HG03066 (cell line): ENCODE measurements around the gene RGL1.
"Not testable (repeated sequence)": the region's sequence is repeated elsewhere in the genome, so short reads cannot be mapped to it uniquely, and the experiment has no call there.

Source experiments
- ATAC-seq: cut with Tn5 transposase; IDR thresholded peaks from one replicate; pipeline ENCODE4 v1.9.1; 2021; ENCODE audit warnings: low read depth; ENCODE audit not compliant: unreplicated experiment

Gene RGL1

DNA sequence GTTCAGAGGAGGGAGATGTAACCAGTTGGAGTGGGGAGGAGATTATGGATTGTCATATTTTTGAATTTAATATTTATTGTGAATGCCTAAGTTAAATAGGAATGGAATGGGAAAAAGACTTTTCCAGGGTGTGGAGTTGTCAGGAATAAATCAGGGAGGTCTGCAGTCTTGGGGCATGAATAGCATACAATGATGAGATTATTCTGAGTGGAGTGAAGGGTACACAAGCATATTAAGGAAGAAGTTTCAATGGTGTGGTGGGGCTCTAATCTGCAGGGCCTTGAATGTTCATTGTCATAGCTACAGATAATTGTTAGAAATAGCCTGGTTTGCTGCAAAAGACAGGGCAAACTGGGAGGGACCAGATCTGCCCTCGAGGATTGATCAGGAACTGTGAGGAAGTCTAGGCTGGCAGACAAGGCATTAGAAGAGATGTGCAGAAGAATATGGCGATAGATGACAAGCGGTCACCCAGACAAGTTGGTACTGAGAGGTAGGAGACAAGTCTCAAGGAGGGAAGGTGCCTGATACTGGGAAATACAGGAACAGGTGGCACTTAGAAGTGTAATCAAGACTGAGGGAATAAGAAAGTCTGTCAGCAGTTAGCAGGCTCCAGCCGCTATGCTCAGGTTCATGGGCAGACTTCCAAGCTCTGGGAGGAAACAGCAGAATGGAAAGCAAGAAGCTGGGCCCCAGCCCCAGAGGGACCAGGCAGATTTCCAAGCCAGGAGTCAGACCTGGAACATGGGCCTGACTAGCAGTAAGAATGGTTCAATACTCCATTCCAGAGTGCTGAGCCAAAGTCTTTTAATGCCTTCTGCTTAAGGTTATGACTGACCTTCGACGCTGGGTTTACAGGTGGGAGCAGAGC is 20.9 kb upstream of the RGL1 start:
- ATAC-seq: no peak

DNA sequence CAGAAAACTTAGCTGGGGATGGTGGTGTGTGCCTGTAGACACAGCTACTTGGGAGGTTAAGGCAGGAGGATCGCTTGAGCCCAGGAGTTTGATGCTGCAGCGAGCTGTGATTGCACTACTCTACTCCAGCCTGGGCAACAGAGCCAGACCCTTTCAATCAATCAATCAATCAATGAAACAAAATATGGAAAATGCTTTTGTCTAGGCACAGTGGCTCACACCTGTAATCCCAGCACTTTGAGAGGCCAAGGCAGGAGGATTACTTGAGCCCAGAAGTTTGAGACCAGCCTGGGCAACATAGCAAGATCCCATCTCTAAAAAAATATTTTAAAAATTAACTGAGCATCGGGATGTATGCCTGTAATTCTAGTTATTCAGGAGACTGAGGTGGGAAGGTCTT is 19.0 kb upstream of the RGL1 start:
- not testable (repeated sequence) for ATAC-seq

DNA sequence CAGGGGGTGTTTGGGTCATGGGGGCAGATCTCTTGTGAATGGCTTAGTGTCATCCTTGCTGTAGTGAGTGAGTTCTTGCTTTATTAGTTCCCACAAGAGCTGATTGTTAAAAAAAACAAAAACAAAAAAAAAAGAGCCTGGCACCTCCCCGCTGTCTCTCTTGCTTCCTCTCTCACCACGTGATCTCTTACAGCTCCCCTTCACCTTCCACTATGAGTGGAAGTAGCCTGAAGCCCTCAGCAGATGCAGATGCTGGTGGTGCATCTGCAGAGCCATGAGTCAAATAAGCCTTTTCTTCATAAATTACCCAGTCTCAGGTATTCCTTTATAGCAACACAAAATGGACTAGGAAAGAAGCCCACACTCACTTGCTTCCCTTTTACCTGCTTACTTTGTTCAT is 17.2 kb upstream of the RGL1 start:
- ATAC-seq: no peak

DNA sequence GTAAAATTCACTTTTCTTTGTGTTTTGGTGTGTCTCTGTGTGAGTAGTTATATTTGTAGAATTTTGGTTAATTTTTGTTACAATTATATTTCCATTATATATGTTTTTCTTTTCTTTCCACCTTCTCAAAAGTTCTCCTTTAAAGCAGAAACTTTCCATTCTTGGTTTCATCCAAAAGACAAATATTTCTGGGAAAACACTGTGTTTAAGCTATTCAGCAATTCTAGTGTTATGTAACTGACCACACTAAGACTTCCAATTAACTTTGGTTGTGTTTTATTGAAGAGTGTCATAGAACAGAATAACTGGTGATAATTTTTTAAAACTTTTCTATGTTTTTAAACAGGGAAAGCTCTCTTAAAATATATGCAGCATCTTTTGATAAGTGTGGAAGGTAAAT is 13.6 kb upstream of the RGL1 start:
- ATAC-seq: no peak

DNA sequence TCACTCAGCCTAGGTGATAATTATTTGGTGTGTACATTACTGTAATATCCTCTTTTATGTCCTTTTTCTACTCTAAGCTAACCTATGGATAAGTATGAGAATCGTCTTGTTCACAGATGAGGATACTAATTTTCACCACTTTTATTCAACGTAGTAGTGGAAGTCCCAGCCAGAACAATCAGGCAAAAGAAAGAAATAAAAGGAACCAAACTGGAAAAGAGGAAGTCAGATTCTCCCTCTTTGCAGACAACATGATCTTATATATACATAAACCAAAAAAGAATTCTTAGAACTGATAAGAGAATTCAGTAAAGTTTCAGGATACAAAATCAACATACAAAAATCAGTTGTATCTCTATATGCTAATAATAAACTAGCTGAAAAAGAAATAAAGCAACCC is 12.6 kb upstream of the RGL1 start:
- no peak for ATAC-seq

DNA sequence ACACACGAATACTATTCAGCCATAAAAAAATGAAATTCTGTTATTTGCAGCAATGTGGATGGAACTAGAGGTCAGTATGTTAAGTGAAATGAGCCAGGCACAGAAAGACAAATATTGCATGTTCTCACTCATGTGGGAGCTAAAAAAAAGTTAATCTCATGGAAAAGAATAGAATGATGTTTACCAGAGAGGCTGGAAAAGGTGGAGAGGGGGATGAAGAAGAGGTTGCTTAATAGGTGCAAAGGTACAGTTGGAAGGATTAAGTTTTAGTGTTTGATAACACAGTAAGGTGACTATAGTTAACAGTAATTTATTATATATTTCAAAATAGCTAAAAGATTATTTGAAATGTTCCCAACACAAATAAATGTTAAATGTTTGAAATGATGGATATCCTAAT is 10.8 kb upstream of the RGL1 start:
- no peak for ATAC-seq

DNA sequence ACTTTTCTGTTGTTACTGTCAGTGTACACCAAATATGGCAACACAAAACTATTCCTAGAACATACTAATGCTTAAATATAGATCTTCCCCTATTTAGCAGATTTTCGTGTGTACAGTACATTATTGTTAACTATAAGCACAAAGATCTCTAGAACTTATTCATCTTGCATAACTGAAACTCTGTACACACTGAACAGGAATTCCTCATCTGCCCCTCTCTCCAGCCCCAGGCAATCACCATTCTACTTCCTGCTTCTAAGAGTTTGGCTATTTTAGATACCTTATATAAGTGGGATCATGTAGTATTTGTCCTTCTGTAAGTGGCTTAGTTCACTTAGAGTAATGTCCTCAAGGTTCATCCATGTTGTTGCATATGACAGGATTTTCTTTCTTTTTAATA is 4.5 kb upstream of the RGL1 start:
- no peak for ATAC-seq

DNA sequence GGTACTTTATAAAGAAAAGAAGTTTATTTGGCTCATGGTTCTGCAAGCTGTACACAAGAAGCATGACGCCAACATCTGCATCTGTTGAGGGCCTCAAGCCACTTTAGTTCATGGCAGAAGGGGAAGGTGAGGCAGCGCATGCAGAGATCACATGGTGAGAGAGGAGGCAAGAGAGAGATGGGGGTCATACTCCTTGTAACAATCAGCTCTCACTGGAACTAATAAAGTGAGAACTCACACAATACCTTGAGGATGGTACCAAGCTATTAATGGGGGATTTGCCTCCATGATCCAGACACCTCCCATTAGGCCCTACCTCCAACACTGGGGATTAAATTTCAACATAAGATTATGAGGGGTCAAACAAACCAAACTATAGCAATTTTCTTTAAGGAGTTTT is 3.3 kb upstream of the RGL1 start:
- ATAC-seq: no peak

DNA sequence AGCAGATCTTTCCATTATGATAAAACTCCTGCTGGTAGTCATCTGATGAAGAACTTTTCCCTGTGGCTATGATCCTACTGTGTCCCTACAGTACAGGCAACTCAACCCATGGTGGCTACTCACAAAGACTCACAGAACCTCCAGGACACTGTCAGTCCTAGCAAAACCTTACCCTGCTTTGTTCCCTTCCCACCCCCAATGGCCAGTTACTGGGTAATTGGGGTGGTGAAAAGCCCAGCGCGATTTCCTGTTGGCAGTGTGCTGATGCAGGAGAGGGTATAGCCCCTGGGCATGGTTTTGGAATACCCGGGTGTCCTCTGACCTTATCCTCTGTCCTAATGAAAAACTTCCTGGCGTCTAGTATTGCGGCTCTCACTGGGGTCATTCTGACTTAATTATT is 533 bp upstream of the RGL1 start:
- no peak for ATAC-seq

DNA sequence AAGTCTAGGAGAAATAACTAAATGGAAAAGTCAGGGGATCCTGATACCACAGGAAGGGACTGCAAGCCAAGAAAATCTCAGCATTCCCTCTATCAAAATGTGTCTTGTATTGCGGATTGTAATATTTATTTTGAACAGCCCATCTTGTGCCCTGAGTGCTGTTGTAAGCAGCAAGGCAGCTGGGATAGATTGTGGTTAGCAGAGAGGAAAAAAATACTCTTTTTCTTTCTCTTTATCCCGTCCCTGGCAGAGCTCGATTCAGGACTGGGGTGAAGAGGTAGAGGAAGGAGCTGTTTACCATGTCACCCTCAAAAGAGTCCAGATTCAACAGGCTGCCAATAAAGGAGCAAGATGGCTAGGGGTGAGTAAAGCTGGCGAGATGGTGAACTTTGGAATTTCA is 1.2 kb downstream of the RGL1 start:
- ATAC-seq: no peak

DNA sequence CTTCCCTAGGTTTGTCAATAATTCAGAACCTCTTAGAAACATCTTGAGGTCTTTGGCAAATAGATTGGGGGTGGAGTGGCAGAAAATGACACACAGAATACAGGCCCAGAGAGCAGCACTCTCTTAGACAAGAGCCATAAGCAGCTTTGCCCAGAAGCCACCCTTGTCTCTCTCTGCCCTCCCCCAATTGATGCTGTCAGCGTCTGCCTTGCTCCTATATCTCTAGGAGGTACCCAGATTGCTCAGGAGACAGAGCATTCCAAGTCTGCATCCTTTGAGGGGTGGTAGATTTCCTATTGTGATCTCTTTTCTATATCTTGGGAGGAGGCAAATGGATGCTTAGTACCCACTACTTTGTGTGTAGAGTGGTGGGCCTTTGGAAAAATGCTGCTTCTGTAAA is 1.8 kb downstream of the RGL1 start:
- no peak for ATAC-seq

DNA sequence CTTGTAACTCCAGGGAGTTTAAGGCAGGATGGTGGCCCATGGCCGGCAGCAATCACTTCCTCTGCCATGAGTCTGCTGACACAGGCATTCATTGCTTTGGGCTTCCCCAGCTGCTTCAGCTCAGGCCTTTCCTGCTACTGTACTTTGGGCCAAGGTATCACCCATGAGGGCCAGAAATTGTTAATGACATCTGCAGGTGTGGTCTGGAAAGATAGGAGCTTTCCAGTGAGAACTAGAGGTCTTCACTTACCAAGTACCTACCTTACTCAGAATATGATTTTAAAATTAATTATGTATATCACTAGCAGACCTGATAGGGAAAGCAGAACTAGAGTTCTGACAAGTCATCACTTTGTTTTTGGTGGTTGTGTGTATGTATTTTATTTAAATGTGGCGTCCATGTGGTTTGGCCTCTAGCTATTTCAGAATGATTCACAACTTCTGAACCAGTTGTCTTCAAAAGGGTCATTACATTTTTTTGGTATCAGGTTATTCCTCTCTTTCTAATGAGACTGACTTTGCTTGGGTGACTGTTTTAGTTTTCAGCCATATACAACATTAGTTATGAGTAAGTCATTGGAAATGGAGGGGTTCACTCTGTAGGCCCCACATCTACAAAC is 2.7 kb downstream of the RGL1 start:
- peak; percentile 52 for ATAC-seq

DNA sequence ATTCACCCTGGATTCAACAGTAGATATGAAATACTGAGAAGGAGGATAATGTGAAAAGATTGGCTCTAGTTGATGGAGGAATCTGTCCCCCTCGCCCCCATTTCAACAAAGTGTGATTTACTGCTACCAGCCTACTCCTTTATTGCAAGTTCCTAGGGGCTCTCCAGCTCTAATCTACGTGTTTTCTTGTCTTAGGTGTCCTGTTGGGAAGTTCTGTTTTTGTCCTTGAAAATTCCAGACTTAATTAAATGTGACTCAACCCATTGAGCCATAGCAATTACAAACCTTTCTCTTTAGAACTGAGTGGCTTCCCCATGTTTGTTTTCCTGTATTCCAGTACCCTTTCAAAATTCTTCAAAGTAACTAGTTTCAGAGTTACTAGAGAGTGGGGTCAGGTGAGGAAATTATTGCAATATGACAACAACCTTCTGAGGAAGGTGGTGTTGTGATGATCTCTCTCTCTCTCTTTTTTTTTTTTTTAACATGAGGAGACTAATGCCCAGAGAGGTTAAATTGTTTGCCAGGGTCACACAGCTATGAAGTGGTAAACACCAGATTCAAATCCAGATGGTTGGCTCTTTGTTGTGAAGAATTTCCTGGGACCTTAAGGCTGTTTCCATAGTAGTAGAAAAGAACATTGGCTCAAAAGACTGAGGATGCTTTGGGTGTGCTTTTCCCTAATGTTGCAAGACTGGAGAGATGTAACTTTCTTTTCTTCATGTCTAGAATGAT is 3.5 kb downstream of the RGL1 start:
- no peak for ATAC-seq

DNA sequence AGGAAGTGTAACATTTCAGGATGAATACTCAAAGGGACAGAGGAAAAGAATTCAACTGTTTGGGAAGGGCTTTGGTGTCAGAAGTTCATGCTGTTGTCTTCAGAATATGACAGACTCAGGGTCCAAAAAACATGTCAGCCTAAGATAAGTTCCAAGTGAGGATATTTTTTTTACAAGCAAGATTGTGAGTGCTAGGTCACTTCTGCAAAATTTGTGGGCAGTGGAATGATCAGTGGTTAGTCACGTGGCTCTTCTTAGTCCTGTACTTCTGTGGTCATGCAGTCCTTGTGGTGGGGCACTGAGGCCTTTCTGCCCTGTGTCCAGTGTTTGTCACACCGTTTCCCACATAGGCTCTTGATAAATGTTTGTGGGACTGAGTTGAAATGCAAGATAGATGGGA is 5.2 kb downstream of the RGL1 start:
- ATAC-seq: no peak

DNA sequence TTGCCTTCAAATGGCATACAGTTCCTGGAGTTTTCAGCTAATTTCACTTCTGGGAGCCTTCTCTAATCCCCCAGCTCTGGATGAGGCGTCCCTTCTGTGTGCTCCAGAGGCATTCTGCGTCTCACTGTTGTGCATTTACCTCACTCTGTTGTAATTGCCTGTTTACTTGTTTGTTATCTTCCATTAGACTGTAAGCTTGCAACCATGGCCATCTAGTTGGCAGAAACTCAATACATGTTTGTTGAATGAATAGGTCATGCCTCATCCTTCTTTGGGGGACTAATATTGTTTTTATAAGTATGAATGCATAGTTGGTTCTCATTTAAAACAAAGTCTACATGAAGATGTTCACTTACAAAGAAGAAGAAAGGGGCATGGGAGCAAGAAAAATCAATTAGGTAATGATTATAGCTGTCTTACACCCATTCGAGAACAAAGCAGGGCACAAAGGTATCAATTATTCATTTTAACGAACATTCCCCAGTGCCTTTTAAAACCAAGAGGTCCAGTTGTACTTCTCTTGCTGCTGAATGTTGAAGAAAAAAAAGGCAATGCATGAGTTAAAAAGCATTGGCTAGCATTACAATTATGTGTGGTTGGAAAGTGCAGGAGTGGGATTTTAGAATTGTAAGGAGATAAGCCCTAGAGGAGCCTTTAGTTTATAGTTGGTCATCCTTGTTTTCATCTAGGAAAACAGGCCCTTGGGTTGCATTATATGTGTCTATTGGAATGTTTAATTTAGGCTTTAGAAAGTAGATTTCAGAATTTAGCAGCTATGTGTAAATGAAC is 6.0 kb downstream of the RGL1 start:
- ATAC-seq: no peak

DNA sequence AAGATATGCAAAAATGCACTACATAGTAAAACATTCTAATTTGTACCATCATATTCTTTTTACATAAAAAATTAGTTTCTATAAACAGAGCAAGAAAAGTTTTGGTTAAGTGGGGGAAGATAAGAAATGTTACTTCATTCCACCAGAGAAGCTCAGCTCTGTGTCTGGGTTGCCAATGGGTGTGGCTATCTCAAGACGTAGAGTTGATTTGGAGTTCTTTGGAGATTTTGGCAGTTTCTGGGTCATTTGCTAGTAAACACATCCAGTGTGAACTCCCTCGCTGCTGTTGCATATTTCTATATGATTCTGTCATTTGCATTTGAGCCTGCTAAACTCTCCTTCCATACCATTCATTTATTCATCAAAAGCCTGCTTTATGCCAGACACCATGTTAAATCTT is 7.2 kb downstream of the RGL1 start:
- ATAC-seq: no peak

DNA sequence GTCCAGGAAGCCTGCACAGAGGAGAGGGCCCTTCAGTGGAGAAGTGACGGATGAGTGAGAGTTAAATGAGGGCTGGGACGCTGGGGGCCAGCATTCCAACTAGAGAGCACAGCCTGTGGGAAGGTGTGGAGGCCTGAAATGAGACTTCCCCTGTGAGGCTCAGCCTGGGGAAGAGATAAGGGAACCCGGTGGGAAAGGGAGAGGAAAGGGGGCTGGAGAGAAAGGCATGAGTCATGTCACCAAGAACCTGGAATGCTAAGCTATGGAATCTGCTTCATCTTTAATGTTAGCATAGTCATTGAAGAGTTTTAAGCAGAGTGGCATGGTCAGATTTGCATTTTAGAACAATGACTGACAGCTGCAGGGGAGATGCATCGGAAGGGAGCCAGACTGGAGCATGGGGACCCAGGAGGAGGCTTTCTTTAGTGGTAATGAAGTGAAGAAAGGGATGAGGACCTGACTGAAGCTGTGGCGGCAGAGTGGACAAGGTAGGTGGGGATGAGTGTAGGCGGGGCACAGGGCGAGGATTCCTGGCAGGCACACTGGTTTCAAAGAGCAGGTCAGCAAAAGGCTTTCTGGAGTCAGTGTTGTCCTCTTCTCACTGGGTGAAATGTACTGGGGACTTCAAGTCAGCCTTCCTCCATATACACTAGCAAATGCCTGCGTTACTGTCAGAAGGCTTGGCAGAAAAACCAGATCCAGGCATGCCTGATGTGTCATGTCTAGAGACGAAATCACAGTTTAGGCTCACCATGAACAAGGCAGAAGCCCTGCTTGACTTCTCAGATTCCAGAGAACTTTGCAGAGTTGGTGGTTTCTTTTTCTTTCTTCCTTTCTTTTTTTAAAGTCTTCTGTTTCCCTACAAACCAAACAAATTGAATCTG is 8.0 kb downstream of the RGL1 start:
- no peak for ATAC-seq

DNA sequence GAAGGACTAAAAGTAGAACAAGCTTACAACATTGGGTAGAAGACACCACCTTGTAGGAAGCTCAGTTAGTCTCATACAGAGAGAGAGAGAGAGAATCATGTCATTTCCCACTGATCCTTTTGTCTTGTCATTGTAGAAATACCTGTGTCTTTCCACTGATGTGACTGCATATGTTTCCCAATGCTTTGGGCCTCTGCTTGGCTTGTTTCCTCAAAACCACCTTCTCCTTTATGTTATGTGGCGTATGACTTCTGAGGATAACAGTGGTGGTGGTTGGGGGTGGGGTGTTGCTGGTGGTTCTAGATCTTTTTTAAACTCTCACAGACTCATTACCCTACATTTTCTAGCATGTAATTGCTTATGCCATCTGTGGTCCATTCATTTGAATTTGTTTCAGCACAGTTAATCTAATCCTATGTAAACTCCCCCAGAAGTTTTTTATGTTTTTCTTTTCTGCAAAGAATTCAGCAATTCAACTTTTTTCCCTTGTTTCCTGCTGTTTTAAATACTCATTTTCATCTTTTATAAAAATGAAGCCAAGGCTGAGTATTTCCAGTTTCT is 9.3 kb downstream of the RGL1 start:
- no peak for ATAC-seq

DNA sequence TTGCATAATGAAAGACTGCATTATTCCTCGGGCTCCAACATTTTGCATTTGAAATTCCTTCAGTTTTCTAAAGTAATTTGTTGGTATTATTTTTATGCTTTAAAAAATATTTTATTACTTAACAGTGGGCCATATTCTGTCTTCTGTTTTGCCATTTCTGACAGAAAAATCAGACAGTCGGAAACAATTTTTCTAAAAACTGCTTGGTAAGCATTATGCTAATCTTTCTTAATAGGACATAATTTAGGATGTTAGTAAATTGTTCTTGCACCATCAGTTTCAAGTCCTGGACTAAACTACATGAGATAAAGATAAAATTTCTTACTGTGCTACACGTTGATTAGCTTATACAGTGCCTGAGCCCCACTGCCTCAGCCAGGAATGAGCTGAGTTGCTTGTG is 11.2 kb downstream of the RGL1 start:
- no peak for ATAC-seq
